Stimulated activated naive CD8-positive, alpha-beta T cell treated with anti-CD3 and anti-CD28 coated beads, Interleukin-15, Interleukin-2, amounts not matched to agents 100 U/mL and 50 U/mL, for 24 hours (primary cell): ENCODE data around the gene CDX2.

Experiments used
- ATAC-seq: fragments of 150-1000 bp; cut with Tn5 transposase; one replicate; pipeline ENCODE4 v1.10.0; 2021
- DNase-seq: peaks from one replicate; pipeline ENCODE4 v3.0.0; 2021

The CDX2 gene

GRCh38 chr13:27928805-27929753, 40.0 kb downstream of the CDX2 start:
- DNase-seq (no peak), ATAC-seq (no peak)

GRCh38 chr13:27928353-27928804, 40.7 kb downstream of the CDX2 start:
- ATAC-seq (no peak), DNase-seq (no peak)

GRCh38 chr13:27927444-27928352, 41.4 kb downstream of the CDX2 start:
- ATAC-seq, result no peak
- DNase-seq, result no peak

GRCh38 chr13:27926644-27927434, 42.3 kb downstream of the CDX2 start:
- DNase-seq, result peak; percentile 14
- no peak for ATAC-seq

- DNase-seq, result no peak
- ATAC-seq, result no peak
Observed at GRCh38 chr13:27925220-27925991, 43.7 kb downstream of the CDX2 start.

GRCh38 chr13:27924529-27925141, 44.5 kb downstream of the CDX2 start:
- DNase-seq, result no peak
- ATAC-seq, result no peak

GRCh38 chr13:27923794-27924528, 45.2 kb downstream of the CDX2 start:
- DNase-seq (peak; percentile 20), ATAC-seq (no peak)

GRCh38 chr13:27922883-27923612, 46.1 kb downstream of the CDX2 start:
- DNase-seq (no peak), ATAC-seq (no peak)

GRCh38 chr13:27921961-27922882, 46.9 kb downstream of the CDX2 start:
- no peak for ATAC-seq

GRCh38 chr13:27921421-27921960, 47.6 kb downstream of the CDX2 start:
- DNase-seq (peak; percentile 27), ATAC-seq (peak; percentile 50)

More at GRCh38 chr13:27921961-27922882, 46.9 kb downstream of the CDX2 start:
- DNase-seq, result no peak

- ATAC-seq, result no peak
Observed at GRCh38 chr13:27920677-27921420, 48.3 kb downstream of the CDX2 start.

GRCh38 chr13:27919934-27920676, 49.0 kb downstream of the CDX2 start, which contains the start of gene PDX1:
TSS of gene PDX1 (plus strand) at chr13:27920000. CDS start at chr13:27920139, 139 bp downstream.
- ATAC-seq (peak; percentile 58), DNase-seq (peak; percentile 34)

More at GRCh38 chr13:27920677-27921420, 48.3 kb downstream of the CDX2 start:
- DNase-seq, result peak; percentile 16

GRCh38 chr13:27919659-27919933, 49.5 kb downstream of the CDX2 start:
- no peak for ATAC-seq
- no peak for DNase-seq

GRCh38 chr13:27918918-27919658, 50.0 kb downstream of the CDX2 start:
- ATAC-seq, result no peak
- no peak for DNase-seq

- DNase-seq, result no peak
- ATAC-seq, result no peak
Observed at GRCh38 chr13:27918041-27918917, 50.8 kb downstream of the CDX2 start.
